HepG2 (cell line): ENCODE results near the gene TMEM53. TPM values are rescaled to one million over a fixed set of nuclear protein-coding genes. Genes with fewer than 3 reads are reported as not detected.

Experiments used
- AGO2 ChIP-seq: fragments of 200-400 bp; formaldehyde crosslinking; optimal IDR thresholded peaks from 2 replicates; pipeline ENCODE3; 2017; ENCODE audit warnings: mild to moderate bottlenecking, low read depth, low read length, moderate library complexity
- CERS6 ChIP-seq: sonication (generic); formaldehyde crosslinking; IDR thresholded peaks from 2 replicates; pipeline ENCODE4 v1.5.0; 2020; ENCODE audit warnings: missing genetic modification reagents
- EZH2 ChIP-seq: conservative IDR thresholded peaks from 2 replicates; pipeline ENCODE4 v1.6.1; 2012; ENCODE audit warnings: mild to moderate bottlenecking, low read depth, low read length, moderate library complexity
- HNF1B ChIP-seq: sonication (generic); formaldehyde crosslinking; IDR thresholded peaks from 2 replicates; pipeline ENCODE4 v1.5.1; 2020; ENCODE audit warnings: mild to moderate bottlenecking, moderate library complexity, missing genetic modification reagents
- HNF4A ChIP-seq: sonication (generic); formaldehyde crosslinking; IDR thresholded peaks from 2 replicates; pipeline ENCODE4 v1.4.0; 2020; ENCODE audit warnings: missing genetic modification reagents
- NR1H2 ChIP-seq: sonication (generic); formaldehyde crosslinking; IDR thresholded peaks from 2 replicates; pipeline ENCODE4 v1.8.1; 2022; ENCODE audit warnings: low read depth, missing genetic modification reagents, borderline replicate concordance
- NR2F2 ChIP-seq: IDR thresholded peaks from 2 replicates; pipeline ENCODE4 v1.6.1; 2012; ENCODE audit warnings: low read depth, inconsistent platforms, borderline replicate concordance
- POLR2AphosphoS5 ChIP-seq: IDR thresholded peaks from 2 replicates; pipeline ENCODE4 v1.6.1; 2012; ENCODE audit warnings: low read depth, low read length
- SMC3 ChIP-seq: IDR thresholded peaks from 2 replicates; pipeline ENCODE4 v1.6.1; 2011; ENCODE audit warnings: low read length, improper control_type of control experiment
- TARDBP ChIP-seq: sonication (generic); formaldehyde crosslinking; IDR thresholded peaks from 2 replicates; pipeline ENCODE4 v1.8.0; 2022; ENCODE audit warnings: mild to moderate bottlenecking, missing genetic modification reagents
- ZBTB34 ChIP-seq: sonication (generic); formaldehyde crosslinking; IDR thresholded peaks from 2 replicates; pipeline ENCODE4 v1.8.0; 2022; ENCODE audit warnings: mild to moderate bottlenecking, missing genetic modification reagents
- ZFX ChIP-seq: sonication (generic); formaldehyde crosslinking; IDR thresholded peaks from 2 replicates; pipeline ENCODE4 v1.4.0; 2020; ENCODE audit warnings: mild to moderate bottlenecking, low read depth, missing genetic modification reagents, moderate library complexity
- ZNF570 ChIP-seq: sonication (generic); formaldehyde crosslinking; IDR thresholded peaks from 2 replicates; pipeline ENCODE4 v1.4.0; 2020; ENCODE audit warnings: mild to moderate bottlenecking, missing genetic modification reagents, borderline replicate concordance
- ZNF674 ChIP-seq: sonication (generic); formaldehyde crosslinking; IDR thresholded peaks from 2 replicates; pipeline ENCODE4 v1.5.0; 2020; ENCODE audit warnings: low read depth, mild to moderate bottlenecking, missing genetic modification reagents
- ZNF703 ChIP-seq: sonication (generic); formaldehyde crosslinking; IDR thresholded peaks from 2 replicates; pipeline ENCODE4 v1.5.1; 2020; ENCODE audit warnings: missing genetic modification reagents, mild to moderate bottlenecking, moderate library complexity, borderline replicate concordance
- polyA plus RNA-seq, 8 experiments: library from polyadenylated mRNA; depleted of rRNA in 3 of 8; stranded (reverse) in 7 of 8; unstranded in 1 of 8; fragments of >200 nt; fragmentation: Illumina TruSeq in 4 of 8; extraction: Trizol in 4 of 8; gene quantifications; 2 replicates each; pipeline versions ENCODE4 v1.2.1 to v1.2.3, GENCODE V29; 2011 to 2016; ENCODE audit warnings: low read depth in 4 of 8, missing spikeins in 1 of 8, mixed read lengths in 1 of 8; ENCODE audit not compliant: insufficient read depth in 1 of 8
- total RNA-seq, 5 experiments: library from RNA; depleted of rRNA; stranded (reverse); fragments of >200 nt; fragmentation: Illumina TruSeq; extraction: Trizol; gene quantifications; 2 replicates each; pipeline ENCODE4 v1.2.3, GENCODE V29; 2016; ENCODE audit warnings: low read depth in 1 of 5
- TF ChIP-seq, protein P1 (sequence below): sonication (generic); formaldehyde crosslinking; IDR thresholded peaks from 2 replicates; pipeline ENCODE4 v1.5.0; 2020; ENCODE audit warnings: mild to moderate bottlenecking, missing genetic modification reagents, moderate library complexity
- TF ChIP-seq, protein P2 (sequence below): sonication (generic); formaldehyde crosslinking; IDR thresholded peaks from 2 replicates; pipeline ENCODE4 v1.5.1; 2020; ENCODE audit warnings: mild to moderate bottlenecking, missing genetic modification reagents, moderate library complexity
- TF ChIP-seq, protein P3 (sequence below): sonication (generic); formaldehyde crosslinking; conservative IDR thresholded peaks from 2 replicates; pipeline ENCODE4 v1.8.1; 2023; ENCODE audit warnings: missing genetic modification reagents

The TMEM53 gene
- total and polyA plus RNA-seq, 2 of the 13 experiments (the other 11 are each of a cell fraction or from before 2014, with no cell fraction given), result 12.6 to 20.2 TPM

DNA sequence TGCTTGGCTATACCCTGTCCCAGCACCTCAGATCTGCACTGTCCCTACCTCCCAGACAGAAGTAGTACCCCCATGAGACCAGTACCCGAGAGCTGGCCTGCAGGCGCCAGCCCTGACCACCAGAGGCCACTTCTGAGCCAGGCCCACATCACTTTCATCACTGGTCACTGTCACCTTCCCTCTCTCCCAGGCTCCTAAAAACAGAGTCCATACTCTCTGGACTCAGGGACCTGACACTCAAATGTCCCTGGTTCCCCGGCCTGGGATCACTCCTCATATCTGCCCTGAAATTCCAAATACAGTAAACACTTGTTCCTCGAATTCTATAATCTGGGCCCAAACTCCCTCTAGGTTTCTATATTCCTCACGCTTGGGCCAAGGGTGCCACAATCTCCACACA, 18.7 kb downstream of the TMEM53 start (continued):
- peak; percentile 50; the same call in 1 of the 2 replicates for TF ChIP-seq TARDBP (CRISPR knock-in tag)
- no peak for TF ChIP-seq NR2F2
- 0 out of 2 replicates have a peak, but pooled peaks have one; percentile 12 for TF ChIP-seq HNF4A (CRISPR knock-in tag)
- no peak for TF ChIP-seq ZNF570 (CRISPR knock-in tag)
- TF ChIP-seq ZNF703, result no peak
- TF ChIP-seq, protein P1, sequence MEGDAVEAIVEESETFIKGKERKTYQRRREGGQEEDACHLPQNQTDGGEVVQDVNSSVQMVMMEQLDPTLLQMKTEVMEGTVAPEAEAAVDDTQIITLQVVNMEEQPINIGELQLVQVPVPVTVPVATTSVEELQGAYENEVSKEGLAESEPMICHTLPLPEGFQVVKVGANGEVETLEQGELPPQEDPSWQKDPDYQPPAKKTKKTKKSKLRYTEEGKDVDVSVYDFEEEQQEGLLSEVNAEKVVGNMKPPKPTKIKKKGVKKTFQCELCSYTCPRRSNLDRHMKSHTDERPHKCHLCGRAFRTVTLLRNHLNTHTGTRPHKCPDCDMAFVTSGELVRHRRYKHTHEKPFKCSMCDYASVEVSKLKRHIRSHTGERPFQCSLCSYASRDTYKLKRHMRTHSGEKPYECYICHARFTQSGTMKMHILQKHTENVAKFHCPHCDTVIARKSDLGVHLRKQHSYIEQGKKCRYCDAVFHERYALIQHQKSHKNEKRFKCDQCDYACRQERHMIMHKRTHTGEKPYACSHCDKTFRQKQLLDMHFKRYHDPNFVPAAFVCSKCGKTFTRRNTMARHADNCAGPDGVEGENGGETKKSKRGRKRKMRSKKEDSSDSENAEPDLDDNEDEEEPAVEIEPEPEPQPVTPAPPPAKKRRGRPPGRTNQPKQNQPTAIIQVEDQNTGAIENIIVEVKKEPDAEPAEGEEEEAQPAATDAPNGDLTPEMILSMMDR, result peak; percentile 88
- TF ChIP-seq SMC3, result peak; percentile 47; the same call in 1 of the 2 replicates
- no peak for TF ChIP-seq EZH2
- TF ChIP-seq CERS6 (CRISPR knock-in tag), result no peak
- no peak for TF ChIP-seq POLR2AphosphoS5
- TF ChIP-seq AGO2, result no peak
- 0 out of 2 replicates have a peak, but pooled peaks have one; percentile 38 for TF ChIP-seq ZBTB34 (CRISPR knock-in tag)
- no peak for TF ChIP-seq NR1H2
- TF ChIP-seq, protein P2, sequence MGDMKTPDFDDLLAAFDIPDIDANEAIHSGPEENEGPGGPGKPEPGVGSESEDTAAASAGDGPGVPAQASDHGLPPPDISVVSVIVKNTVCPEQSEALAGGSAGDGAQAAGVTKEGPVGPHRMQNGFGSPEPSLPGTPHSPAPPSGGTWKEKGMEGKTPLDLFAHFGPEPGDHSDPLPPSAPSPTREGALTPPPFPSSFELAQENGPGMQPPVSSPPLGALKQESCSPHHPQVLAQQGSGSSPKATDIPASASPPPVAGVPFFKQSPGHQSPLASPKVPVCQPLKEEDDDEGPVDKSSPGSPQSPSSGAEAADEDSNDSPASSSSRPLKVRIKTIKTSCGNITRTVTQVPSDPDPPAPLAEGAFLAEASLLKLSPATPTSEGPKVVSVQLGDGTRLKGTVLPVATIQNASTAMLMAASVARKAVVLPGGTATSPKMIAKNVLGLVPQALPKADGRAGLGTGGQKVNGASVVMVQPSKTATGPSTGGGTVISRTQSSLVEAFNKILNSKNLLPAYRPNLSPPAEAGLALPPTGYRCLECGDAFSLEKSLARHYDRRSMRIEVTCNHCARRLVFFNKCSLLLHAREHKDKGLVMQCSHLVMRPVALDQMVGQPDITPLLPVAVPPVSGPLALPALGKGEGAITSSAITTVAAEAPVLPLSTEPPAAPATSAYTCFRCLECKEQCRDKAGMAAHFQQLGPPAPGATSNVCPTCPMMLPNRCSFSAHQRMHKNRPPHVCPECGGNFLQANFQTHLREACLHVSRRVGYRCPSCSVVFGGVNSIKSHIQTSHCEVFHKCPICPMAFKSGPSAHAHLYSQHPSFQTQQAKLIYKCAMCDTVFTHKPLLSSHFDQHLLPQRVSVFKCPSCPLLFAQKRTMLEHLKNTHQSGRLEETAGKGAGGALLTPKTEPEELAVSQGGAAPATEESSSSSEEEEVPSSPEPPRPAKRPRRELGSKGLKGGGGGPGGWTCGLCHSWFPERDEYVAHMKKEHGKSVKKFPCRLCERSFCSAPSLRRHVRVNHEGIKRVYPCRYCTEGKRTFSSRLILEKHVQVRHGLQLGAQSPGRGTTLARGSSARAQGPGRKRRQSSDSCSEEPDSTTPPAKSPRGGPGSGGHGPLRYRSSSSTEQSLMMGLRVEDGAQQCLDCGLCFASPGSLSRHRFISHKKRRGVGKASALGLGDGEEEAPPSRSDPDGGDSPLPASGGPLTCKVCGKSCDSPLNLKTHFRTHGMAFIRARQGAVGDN, result peak; percentile 34; the same call in 1 of the 2 replicates
- TF ChIP-seq, protein P3, sequence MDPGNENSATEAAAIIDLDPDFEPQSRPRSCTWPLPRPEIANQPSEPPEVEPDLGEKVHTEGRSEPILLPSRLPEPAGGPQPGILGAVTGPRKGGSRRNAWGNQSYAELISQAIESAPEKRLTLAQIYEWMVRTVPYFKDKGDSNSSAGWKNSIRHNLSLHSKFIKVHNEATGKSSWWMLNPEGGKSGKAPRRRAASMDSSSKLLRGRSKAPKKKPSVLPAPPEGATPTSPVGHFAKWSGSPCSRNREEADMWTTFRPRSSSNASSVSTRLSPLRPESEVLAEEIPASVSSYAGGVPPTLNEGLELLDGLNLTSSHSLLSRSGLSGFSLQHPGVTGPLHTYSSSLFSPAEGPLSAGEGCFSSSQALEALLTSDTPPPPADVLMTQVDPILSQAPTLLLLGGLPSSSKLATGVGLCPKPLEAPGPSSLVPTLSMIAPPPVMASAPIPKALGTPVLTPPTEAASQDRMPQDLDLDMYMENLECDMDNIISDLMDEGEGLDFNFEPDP (CRISPR knock-in tag), result no peak
- no peak for TF ChIP-seq ZNF674
- TF ChIP-seq HNF1B (CRISPR knock-in tag), result 0 out of 2 replicates have a peak, but pooled peaks have one; percentile 51
- peak; percentile 50; the same call in 1 of the 2 replicates for TF ChIP-seq ZFX
